Cardiac muscle cell (in vitro differentiated cells and primary cell): ENCODE results near the gene ZNF277. TPM values are rescaled to one million over a fixed set of nuclear protein-coding genes. Genes with fewer than 3 reads are reported as not detected.

ENCODE experiments used
- DNase-seq, 2 donors: peaks; one replicate each; pipeline versions ENCODE4 v3.0.0 to v3.0.0-alpha.2; 2010 to 2017; ENCODE audit warnings: low read depth in 1 of 2, low spot score in 1 of 2
- H3K27ac ChIP-seq: fragments of 200-600 bp; sonication (generic); 2 replicates; pipeline ENCODE4 v1.5.1; 2016
- H3K27me3 ChIP-seq: fragments of 200-600 bp; sonication (generic); 2 replicates; pipeline ENCODE4 v1.6.0; 2016; ENCODE audit warnings: control low read depth
- H3K36me3 ChIP-seq: fragments of 200-600 bp; sonication (generic); 2 replicates; pipeline ENCODE4 v1.5.1; 2016; ENCODE audit warnings: control low read depth
- H3K4me1 ChIP-seq: fragments of 200-600 bp; sonication (generic); 2 replicates; pipeline ENCODE4 v1.8.1; 2017; ENCODE audit warnings: low read depth, mild to moderate bottlenecking, mixed run types
- H3K4me3 ChIP-seq: fragments of 200-600 bp; sonication (generic); 2 replicates; pipeline ENCODE4 v1.5.1; 2016; ENCODE audit warnings: mild to moderate bottlenecking
- H3K9me3 ChIP-seq: fragments of 200-600 bp; sonication (generic); 2 replicates; pipeline ENCODE4 v1.5.1; 2017; ENCODE audit warnings: low read depth, mild to moderate bottlenecking, control low read depth
- CTCF ChIP-seq: IDR thresholded peaks from 2 replicates; pipeline ENCODE4 v1.5.1; 2012; ENCODE audit warnings: low read depth, mild to moderate bottlenecking, low read length
- polyA plus RNA-seq: library from polyadenylated mRNA; unstranded; fragments of >200 nt; fragmentation: Nextera tagmentation; extraction: Ambion mirVana; gene quantifications from 2 replicates; pipeline ENCODE4 v1.2.1, GENCODE V29; 2016
- total RNA-seq: library from RNA; depleted of rRNA; stranded (reverse); fragments of >200 nt; gene quantifications from 2 replicates; pipeline ENCODE4 v1.2.3, GENCODE V29; 2016

The ZNF277 gene
- total and polyA plus RNA-seq, 2 experiments from 2014 or later, result 9.8 to 22.6 TPM

- Histone ChIP-seq H3K36me3 (no peaks in the 10 kb centered on the region), H3K4me3 (no peak overlapping the region), H3K27me3 (no peaks in the 10 kb centered on the region), H3K9me3 (no peaks in the 10 kb centered on the region), H3K4me1 (peaks cover 3% of the 10 kb centered on the region), H3K27ac (no peak overlapping the region)
- no peak for TF ChIP-seq CTCF
- no peak for DNase-seq
Measured at GRCh38 chr7:112267944-112268691, 61.6 kb downstream of the ZNF277 start.

- H3K27ac ChIP-seq, result no peak overlapping the region
- no peak for DNase-seq
- H3K4me1 ChIP-seq, result no peaks in the 10 kb centered on the region
- H3K9me3 ChIP-seq, result no peaks in the 10 kb centered on the region
- no peak for TF ChIP-seq CTCF
- no peaks in the 10 kb centered on the region for H3K27me3 ChIP-seq
- no peaks in the 10 kb centered on the region for H3K36me3 ChIP-seq
- H3K4me3 ChIP-seq, result no peak overlapping the region
Measured at GRCh38 chr7:112271162-112271561, 64.7 kb downstream of the ZNF277 start.

- Histone ChIP-seq H3K4me3 (no peak overlapping the region), H3K27ac (no peak overlapping the region), H3K36me3 (no peaks in the 10 kb centered on the region), H3K9me3 (no peaks in the 10 kb centered on the region), H3K4me1 (no peaks in the 10 kb centered on the region), H3K27me3 (no peaks in the 10 kb centered on the region)
- no peak for TF ChIP-seq CTCF
- peak in 1 of 2 donors; percentile 18 for DNase-seq
Measured at GRCh38 chr7:112272921-112273561, 66.5 kb downstream of the ZNF277 start.

GRCh38 chr7:112279042-112279441 lies 72.5 kb downstream of the ZNF277 start:
- no peak for DNase-seq
- no peak overlapping the region for H3K4me3 ChIP-seq
- no peak overlapping the region for H3K27ac ChIP-seq
- no peak for TF ChIP-seq CTCF
- no peaks in the 10 kb centered on the region for H3K36me3 ChIP-seq
- no peaks in the 10 kb centered on the region for H3K4me1 ChIP-seq
- no peaks in the 10 kb centered on the region for H3K9me3 ChIP-seq
- H3K27me3 ChIP-seq, result no peaks in the 10 kb centered on the region

GRCh38 chr7:112280267-112280666 lies 73.8 kb downstream of the ZNF277 start:
- H3K27me3 ChIP-seq, result no peaks in the 10 kb centered on the region
- TF ChIP-seq CTCF, result no peak
- no peak for DNase-seq
- no peaks in the 10 kb centered on the region for H3K4me1 ChIP-seq
- H3K9me3 ChIP-seq, result no peaks in the 10 kb centered on the region
- H3K4me3 ChIP-seq, result no peak overlapping the region
- H3K27ac ChIP-seq, result no peak overlapping the region
- H3K36me3 ChIP-seq, result no peaks in the 10 kb centered on the region
